Measurements from ENCODE around the gene ZNF597.

DNA sequence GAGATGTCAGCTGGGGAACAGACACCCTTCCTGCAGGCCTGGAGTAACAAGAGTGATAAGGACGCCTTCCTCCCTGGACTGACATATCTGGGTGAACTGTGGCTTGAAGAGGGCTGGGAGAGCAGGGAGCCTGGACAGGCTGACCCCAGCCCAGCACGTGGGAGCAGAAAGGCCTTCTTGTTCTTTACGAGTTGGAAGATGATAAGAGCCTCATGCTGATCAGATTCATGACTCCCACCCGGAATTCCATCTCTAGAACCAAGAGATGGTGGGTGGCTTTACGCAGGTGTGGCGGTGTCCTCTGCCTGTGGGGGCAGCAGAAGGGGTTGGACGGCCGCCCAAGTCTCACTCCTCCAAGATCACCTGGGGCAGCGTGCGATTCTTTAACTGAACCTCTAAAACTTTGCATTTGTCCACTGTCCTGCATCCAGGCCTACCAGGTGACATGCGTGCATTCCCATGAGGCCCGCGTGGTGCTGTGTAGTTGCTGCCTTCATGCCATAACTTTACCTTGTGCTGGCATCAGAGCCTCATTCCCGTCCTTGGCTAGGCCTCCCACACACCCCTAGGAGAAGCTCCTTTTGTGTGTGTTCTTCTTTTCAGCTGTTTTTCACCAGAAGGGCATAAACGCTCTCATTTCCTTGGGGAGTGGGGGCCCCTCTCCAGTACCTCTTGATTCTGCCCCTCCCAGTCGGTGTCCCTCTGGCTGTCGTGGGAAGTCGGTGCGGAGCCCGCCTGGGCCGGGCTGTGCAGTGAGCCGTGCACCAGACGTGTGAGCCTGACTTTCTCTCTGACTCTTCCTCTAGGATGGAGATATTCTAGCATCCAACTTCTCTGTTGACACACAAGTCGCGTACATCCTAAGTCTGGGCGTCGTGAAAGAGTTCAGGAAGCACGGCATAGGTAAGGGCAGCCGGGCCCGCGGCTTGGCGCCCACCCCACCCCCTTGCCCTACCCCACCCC, 38.7 kb upstream of the ZNF597 start:
- no peak for TF ChIP-seq POLR2A (IDR thresholded peaks at IDR 0.05)
- TF ChIP-seq, protein P1, sequence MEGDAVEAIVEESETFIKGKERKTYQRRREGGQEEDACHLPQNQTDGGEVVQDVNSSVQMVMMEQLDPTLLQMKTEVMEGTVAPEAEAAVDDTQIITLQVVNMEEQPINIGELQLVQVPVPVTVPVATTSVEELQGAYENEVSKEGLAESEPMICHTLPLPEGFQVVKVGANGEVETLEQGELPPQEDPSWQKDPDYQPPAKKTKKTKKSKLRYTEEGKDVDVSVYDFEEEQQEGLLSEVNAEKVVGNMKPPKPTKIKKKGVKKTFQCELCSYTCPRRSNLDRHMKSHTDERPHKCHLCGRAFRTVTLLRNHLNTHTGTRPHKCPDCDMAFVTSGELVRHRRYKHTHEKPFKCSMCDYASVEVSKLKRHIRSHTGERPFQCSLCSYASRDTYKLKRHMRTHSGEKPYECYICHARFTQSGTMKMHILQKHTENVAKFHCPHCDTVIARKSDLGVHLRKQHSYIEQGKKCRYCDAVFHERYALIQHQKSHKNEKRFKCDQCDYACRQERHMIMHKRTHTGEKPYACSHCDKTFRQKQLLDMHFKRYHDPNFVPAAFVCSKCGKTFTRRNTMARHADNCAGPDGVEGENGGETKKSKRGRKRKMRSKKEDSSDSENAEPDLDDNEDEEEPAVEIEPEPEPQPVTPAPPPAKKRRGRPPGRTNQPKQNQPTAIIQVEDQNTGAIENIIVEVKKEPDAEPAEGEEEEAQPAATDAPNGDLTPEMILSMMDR (IDR thresholded peaks at IDR 0.05): no peak

All from Peyer's patch (tissue), 4 donors.